KOPT-K1 (cell line): Measurements from ENCODE around the gene AXDND1.
A peak's percentile ranks its signal among the peaks of the same experiment; 100 is the strongest.
"Not testable (repeated sequence)": the region's sequence is repeated elsewhere in the genome, so short reads cannot be mapped to it uniquely, and the experiment has no call there.

Experiments used
- H3K27ac ChIP-seq: fragments of 200-600 bp; sonication (generic); 2 replicates; pipeline ENCODE4 v1.5.1; 2016; ENCODE audit warnings: antibody characterized with exemption, mild to moderate bottlenecking, low read depth, low read length; ENCODE audit not compliant: poor library complexity, severe bottlenecking
- H3K36me3 ChIP-seq: fragments of 200-600 bp; sonication (generic); 2 replicates; pipeline ENCODE4 v1.5.1; 2017; ENCODE audit warnings: antibody characterized with exemption, mild to moderate bottlenecking, low read length, moderate library complexity; ENCODE audit not compliant: insufficient read depth
- H3K9me3 ChIP-seq: fragments of 200-600 bp; sonication (generic); 2 replicates; pipeline ENCODE4 v1.5.1; 2017; ENCODE audit warnings: antibody characterized with exemption, low read length, mild to moderate bottlenecking; ENCODE audit not compliant: insufficient read depth, poor library complexity, severe bottlenecking

The AXDND1 gene

DNA sequence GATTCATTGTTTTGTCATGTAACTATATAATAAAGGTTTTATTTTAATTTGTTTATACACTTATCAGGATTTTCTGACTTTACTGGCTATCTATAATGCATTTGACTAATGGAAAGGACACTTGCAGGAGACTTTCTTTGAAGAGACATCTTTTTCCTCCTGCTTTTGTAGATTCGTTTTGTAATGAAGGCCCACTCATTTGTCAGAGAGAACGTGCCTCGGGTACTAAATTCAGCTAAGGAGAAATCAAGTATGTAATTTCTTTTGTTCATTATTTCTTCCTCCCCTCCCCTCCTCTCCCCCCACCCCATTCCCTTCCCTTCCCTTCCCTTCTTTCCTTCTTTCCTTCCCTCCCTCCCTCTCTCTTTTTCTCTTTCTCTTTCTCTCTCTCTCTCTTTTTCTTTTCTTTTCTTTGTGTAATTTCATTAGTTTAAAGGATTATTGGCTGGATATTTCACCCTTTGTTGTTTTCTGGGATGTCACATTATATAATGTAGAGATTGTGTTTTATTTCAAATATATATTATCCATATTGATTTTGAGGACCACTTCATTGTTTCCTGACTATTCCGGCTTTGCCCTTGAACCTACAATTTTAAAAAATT lies 23.7 kb upstream of the AXDND1 start:
- Histone ChIP-seq H3K36me3 (peaks cover 85% of the 10 kb centered on the region), H3K27ac (no peak overlapping the region)

DNA sequence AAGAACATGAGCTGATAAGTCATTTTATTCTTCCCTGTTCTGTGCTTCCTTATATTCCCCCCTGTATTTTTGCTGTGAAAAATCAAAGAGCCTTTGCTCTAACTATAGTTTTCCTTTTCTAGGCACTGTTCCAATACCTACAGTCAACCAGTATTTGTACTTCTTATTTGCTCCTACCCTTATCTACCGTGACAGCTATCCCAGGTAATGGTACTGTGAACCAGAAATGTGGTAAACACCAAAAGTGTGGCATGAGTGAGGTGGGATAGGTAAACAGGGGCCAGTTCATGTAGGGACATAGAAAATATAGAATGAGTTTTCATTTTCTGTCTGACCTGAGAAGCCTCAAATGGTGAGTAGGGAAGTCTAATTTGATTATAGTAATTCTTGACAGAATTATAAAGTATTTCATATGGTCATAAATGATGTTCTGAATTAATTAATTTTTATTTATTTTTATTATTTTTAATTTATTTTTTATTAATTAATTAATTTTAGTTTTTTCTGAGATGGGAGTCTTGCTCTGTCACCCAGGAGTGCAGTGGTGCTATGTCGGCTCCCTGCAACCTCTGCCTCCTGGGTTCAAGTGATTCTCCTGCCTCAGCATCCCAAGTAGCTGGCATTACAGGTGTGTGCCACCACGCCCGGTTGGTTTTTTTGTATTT lies 22.9 kb upstream of the AXDND1 start:
- peaks cover 83% of the 10 kb centered on the region for H3K36me3 ChIP-seq
- H3K27ac ChIP-seq: no peak overlapping the region
- H3K9me3 ChIP-seq: no peaks in the 10 kb centered on the region

More for the DNA sequence above, 23.7 kb upstream of the AXDND1 start:
- H3K9me3 ChIP-seq: no peaks in the 10 kb centered on the region

DNA sequence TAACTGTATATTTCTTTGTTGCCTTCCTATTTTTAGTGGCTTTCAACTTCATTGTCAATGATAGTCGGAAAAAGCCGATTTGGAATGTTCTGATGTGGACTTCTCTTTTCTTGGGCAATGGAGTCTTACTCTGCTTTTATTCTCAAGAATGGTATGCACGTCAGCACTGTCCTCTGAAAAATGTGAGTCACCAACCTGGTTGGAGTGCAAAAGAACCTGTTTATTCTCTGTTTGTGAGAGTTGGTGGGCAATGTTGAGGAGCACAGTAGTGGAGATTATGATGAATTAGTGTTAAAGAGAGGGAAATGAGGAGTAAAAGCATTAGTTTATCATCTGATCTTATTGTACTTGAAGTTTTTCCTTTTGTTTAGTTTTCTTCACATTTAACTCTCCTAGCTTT lies 14.5 kb upstream of the AXDND1 start:
- Histone ChIP-seq H3K36me3 (peaks cover 90% of the 10 kb centered on the region), H3K27ac (no peak overlapping the region), H3K9me3 (no peaks in the 10 kb centered on the region)

- Histone ChIP-seq H3K27ac (no peak overlapping the region), H3K36me3 (peaks cover 88% of the 10 kb centered on the region), H3K9me3 (no peaks in the 10 kb centered on the region)
Observed at GRCh38 chr1:179352236-179352635, 13.5 kb upstream of the AXDND1 start.

DNA sequence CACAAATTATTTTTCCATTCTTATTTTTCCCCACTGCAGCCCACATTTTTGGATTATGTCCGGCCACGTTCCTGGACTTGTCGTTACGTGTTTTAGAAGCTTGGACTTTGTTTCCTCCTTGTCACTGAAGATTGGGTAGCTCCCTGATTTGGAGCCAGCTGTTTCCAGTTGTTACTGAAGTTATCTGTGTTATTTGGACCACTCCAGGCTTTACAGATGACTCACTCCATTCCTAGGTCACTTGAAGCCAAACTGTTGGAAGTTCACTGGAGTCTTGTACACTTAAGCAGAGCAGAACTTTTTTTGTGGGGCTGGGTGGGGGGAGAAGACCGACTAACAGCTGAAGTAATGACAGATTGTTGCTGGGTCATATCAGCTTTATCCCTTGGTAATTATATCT lies 12.2 kb upstream of the AXDND1 start:
- Histone ChIP-seq H3K9me3 (no peaks in the 10 kb centered on the region), H3K36me3 (peaks cover 76% of the 10 kb centered on the region), H3K27ac (no peak overlapping the region)

- not testable (repeated sequence) for H3K36me3 ChIP-seq, H3K27ac ChIP-seq, H3K9me3 ChIP-seq
Observed at GRCh38 chr1:179361631-179362030, 4.1 kb upstream of the AXDND1 start.

- peak overlapping the region; percentile 89 for H3K27ac ChIP-seq
Observed at GRCh38 chr1:179366093-179366800, 476 bp downstream of the AXDND1 start.

DNA sequence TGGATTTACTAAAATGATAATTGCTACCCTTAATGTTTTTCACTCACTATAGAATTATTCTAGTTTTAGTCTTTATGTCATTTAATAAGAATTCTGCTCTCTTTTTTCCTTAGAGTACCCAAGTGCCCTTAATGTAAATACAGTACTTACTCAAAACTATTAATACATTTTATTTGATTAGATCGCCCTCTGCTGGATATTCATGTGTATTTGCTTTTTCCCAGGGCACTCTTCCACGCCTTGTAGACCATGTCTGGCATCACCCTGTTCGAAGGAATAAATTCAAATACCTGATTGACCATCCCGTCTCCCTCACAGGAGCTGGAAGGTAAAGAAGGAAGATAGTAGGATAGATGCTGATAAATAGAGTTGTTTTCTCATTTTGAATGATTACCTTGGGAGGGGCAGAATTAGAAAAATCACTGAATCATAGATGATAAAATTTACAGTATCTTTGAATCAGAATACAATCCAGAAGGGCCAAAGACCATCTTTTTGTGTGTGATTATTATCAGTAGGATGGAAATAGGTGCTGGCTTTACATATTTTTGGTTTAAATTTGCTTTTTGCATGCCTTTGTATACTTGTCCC lies 4.1 kb downstream of the AXDND1 start:
- no peaks in the 10 kb centered on the region for H3K36me3 ChIP-seq
- no peaks in the 10 kb centered on the region for H3K9me3 ChIP-seq
- H3K27ac ChIP-seq: no peak overlapping the region

More at GRCh38 chr1:179366093-179366800, 476 bp downstream of the AXDND1 start:
- H3K36me3 ChIP-seq: no peaks in the 10 kb centered on the region
- no peaks in the 10 kb centered on the region for H3K9me3 ChIP-seq

- H3K27ac ChIP-seq: no peak overlapping the region
- no peaks in the 10 kb centered on the region for H3K36me3 ChIP-seq
- no peaks in the 10 kb centered on the region for H3K9me3 ChIP-seq
Observed at GRCh38 chr1:179372160-179372559, 6.4 kb downstream of the AXDND1 start.

DNA sequence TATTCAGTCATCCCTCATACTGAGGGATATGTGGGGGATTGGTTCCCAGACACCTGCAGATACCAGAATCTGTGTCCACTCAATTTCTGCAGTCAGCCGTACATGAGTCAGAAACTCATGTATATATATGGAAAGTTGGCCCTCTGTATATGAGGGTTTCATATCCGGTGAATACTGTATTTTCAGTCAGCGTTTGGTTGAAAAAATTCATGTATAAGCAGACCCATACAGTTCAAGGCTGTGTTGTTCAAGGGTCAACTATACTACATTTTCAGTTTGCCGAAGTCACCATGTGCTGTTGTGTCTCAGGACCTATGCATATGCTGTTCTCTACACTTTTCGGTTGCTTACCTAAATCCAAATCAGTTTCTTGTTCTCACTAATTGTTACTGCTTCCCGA lies 10.5 kb downstream of the AXDND1 start:
- H3K9me3 ChIP-seq: no peaks in the 10 kb centered on the region
- no peak overlapping the region for H3K27ac ChIP-seq
- no peaks in the 10 kb centered on the region for H3K36me3 ChIP-seq

- no peaks in the 10 kb centered on the region for H3K9me3 ChIP-seq
- no peaks in the 10 kb centered on the region for H3K36me3 ChIP-seq
- H3K27ac ChIP-seq: no peak overlapping the region
Observed at GRCh38 chr1:179380299-179380698, 14.5 kb downstream of the AXDND1 start.

DNA sequence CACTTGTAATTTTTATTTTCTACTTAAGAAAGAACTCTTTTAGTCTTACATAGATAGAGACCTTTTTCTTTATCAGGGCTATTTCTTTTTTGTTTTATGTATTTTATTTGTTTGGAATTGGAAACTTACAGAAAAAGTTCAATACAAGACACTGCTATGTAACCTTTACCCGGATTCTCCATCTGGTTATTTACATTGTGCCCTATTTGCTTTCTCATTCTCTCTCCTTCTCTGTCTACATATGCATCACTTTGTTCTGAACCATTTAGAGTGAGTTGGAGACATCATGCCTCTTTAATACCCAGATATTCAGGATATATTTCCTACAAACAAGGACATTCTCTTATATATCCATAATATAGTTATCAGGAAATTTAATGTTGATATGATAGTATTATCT lies 18.3 kb downstream of the AXDND1 start:
- Histone ChIP-seq H3K36me3 (no peaks in the 10 kb centered on the region), H3K9me3 (no peaks in the 10 kb centered on the region), H3K27ac (no peak overlapping the region)

GRCh38 chr1:179385510-179385909 lies 19.7 kb downstream of the AXDND1 start:
- H3K9me3 ChIP-seq: no peaks in the 10 kb centered on the region
- no peak overlapping the region for H3K27ac ChIP-seq
- no peaks in the 10 kb centered on the region for H3K36me3 ChIP-seq

DNA sequence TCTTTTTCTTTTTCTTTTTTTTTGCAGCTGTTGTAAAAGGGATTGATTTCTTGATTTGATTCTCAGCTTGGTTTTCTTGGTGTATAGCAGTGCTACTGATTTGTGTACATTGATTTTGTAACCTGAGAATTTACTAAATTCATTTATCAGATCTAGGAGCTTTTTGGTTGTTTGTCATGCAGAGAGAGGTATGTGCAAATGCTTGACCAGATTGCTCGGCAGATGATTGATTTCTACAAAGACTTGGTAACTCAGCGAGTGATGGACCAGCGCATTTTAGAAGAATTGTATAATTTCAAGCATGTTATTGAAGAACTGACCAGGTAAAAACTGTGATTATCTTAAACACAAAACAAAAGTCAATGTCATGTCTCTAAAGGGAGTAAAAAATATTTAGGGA lies 27.9 kb downstream of the AXDND1 start:
- Histone ChIP-seq H3K27ac (no peak overlapping the region), H3K9me3 (peaks cover 14% of the 10 kb centered on the region), H3K36me3 (no peaks in the 10 kb centered on the region)

DNA sequence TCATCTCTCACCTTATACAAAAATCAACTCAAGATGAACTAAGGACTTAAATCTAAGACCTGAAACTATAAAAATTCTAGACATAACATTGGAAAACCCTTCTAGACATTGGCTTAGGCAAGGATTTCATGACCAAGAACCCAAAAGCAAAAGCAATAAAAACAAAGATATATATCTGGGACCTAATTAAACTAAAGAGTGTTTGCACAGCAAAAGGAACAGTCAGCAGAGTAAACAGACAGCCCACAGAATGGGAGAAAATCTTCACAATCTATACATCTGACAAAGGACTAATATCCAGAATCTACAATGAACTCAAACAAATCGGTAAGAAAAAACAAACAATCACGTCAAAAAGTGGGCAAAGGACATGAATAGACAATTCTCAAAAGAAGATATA lies 33.6 kb downstream of the AXDND1 start:
- not testable (repeated sequence) for H3K27ac ChIP-seq, H3K9me3 ChIP-seq

More for the DNA sequence above, 33.6 kb downstream of the AXDND1 start:
- H3K36me3 ChIP-seq: not testable (repeated sequence)
